IMR-90 (cell line): Measurements from ENCODE around the gene HRAS. TPM values are rescaled to one million over a fixed set of nuclear protein-coding genes. Genes with fewer than 3 reads are reported as not detected.

ENCODE experiments used
- ATAC-seq: fragments of 200-7000 bp; cut with Tn5 transposase; 2 replicates; pipeline ENCODE4 v1.9.1; 2020; ENCODE audit warnings: low read depth, mild to moderate bottlenecking, moderate library complexity
- BruUV-seq: library from RNA; stranded (reverse); fragments of 400-500 nt; replicated peaks from 2 replicates; lab custom pipeline; 2021; lab: Mats Ljungman, UMichigan
- CTCF ChIA-PET: fragments of 300-600 bp; formaldehyde crosslinking; extraction: SDS; loops from one replicate; lab custom pipeline; 2021; ENCODE audit warnings: antibody characterized with exemption; lab: Yijun Ruan, JAX
- POLR2A ChIA-PET: fragments of 300-600 bp; sonication (Branson Sonifier 250); formaldehyde crosslinking; loops from one replicate; lab custom pipeline; 2022; ENCODE audit warnings: antibody characterized with exemption; ENCODE audit not compliant: unreplicated experiment; lab: Charles Lee
- DNase-seq: peaks from one replicate; pipeline ENCODE4 v3.0.0; 2013
- H2AFZ ChIP-seq: replicated peaks from 2 replicates; pipeline ENCODE3; 2013; ENCODE audit warnings: low read length, mild to moderate bottlenecking; ENCODE audit not compliant: poor library complexity
- H2AK5ac ChIP-seq: 2 replicates; pipeline ENCODE4 v1.6.1; 2013; ENCODE audit warnings: low read depth, low read length, inconsistent platforms
- H2AK9ac ChIP-seq: replicated peaks from 2 replicates; pipeline ENCODE3; 2013; ENCODE audit warnings: mild to moderate bottlenecking, low read depth, low read length, moderate library complexity; ENCODE audit not compliant: poor library complexity
- H2BK120ac ChIP-seq: 2 replicates; pipeline ENCODE4 v1.6.1; 2013; ENCODE audit warnings: low read depth, low read length, inconsistent platforms
- H2BK15ac ChIP-seq: 3 replicates; pipeline ENCODE4 v1.6.1; 2013; ENCODE audit warnings: low read depth, low read length, inconsistent platforms
- H2BK20ac ChIP-seq: 2 replicates; pipeline ENCODE4 v1.6.1; 2013; ENCODE audit warnings: low read depth, mild to moderate bottlenecking, inconsistent platforms, low read length, moderate library complexity
- H2BK5ac ChIP-seq: 2 replicates; pipeline ENCODE4 v1.6.1; 2013; ENCODE audit warnings: mild to moderate bottlenecking, low read depth, low read length, inconsistent platforms; ENCODE audit not compliant: poor library complexity, severe bottlenecking
- H3K14ac ChIP-seq: replicated peaks from 2 replicates; pipeline ENCODE4 v1.6.1; 2013; ENCODE audit warnings: low read depth, low read length, inconsistent platforms
- H3K18ac ChIP-seq: 2 replicates; pipeline ENCODE4 v1.6.1; 2013; ENCODE audit warnings: low read depth, low read length, control low read depth
- H3K23ac ChIP-seq: 2 replicates; pipeline ENCODE4 v1.6.1; 2013; ENCODE audit warnings: low read depth, low read length, inconsistent platforms
- H3K27ac ChIP-seq: 2 replicates; pipeline ENCODE4 v1.5.1; 2013; ENCODE audit warnings: mild to moderate bottlenecking, control low read depth, low read length; ENCODE audit not compliant: insufficient read depth
- H3K27me3 ChIP-seq: 2 replicates; pipeline ENCODE4 v1.6.1; 2013; ENCODE audit warnings: low read length; ENCODE audit not compliant: control insufficient read depth, insufficient read depth
- H3K36me3 ChIP-seq: 2 replicates; pipeline ENCODE4 v1.6.1; 2013; ENCODE audit warnings: low read length, mixed read lengths; ENCODE audit not compliant: control insufficient read depth, insufficient read depth
- H3K4ac ChIP-seq: 2 replicates; pipeline ENCODE4 v1.6.1; 2013; ENCODE audit warnings: low read depth, low read length, inconsistent platforms
- H3K4me1 ChIP-seq: 2 replicates; pipeline ENCODE4 v1.6.1; 2013; ENCODE audit warnings: low read length, mixed read lengths; ENCODE audit not compliant: control insufficient read depth, insufficient read depth
- H3K4me2 ChIP-seq: 2 replicates; pipeline ENCODE4 v1.6.1; 2013; ENCODE audit warnings: low read depth, mild to moderate bottlenecking, control low read depth, low read length, moderate library complexity
- H3K4me3 ChIP-seq: 2 replicates; pipeline ENCODE4 v1.5.1; 2013; ENCODE audit warnings: low read depth, mild to moderate bottlenecking, control low read depth, low read length, moderate library complexity; ENCODE audit not compliant: insufficient read depth
- H3K56ac ChIP-seq: 2 replicates; pipeline ENCODE4 v1.6.1; 2013; ENCODE audit warnings: low read length, inconsistent platforms; ENCODE audit not compliant: insufficient read depth; ENCODE audit errors: extremely low read depth
- H3K79me1 ChIP-seq, 2 experiments: 2 replicates each; pipeline ENCODE4 v1.6.1; 2013; ENCODE audit warnings: low read length in 2 of 2, inconsistent platforms in 1 of 2, low read depth in 1 of 2
- H3K9ac ChIP-seq: 2 replicates; pipeline ENCODE4 v1.6.1; 2013; ENCODE audit warnings: low read depth, low read length, control low read depth
- H3K9me1 ChIP-seq: 2 replicates; pipeline ENCODE4 v1.6.1; 2013; ENCODE audit warnings: low read length, inconsistent platforms; ENCODE audit not compliant: insufficient read depth
- H3K9me3 ChIP-seq: 2 replicates; pipeline ENCODE4 v1.6.1; 2013; ENCODE audit warnings: low read length; ENCODE audit not compliant: control insufficient read depth, insufficient read depth
- H4K20me1 ChIP-seq: 2 replicates; pipeline ENCODE4 v1.6.1; 2013; ENCODE audit warnings: low read length, inconsistent platforms; ENCODE audit not compliant: insufficient read depth
- H4K5ac ChIP-seq: 2 replicates; pipeline ENCODE4 v1.6.1; 2013; ENCODE audit warnings: mild to moderate bottlenecking, low read depth, low read length, control low read depth
- H4K8ac ChIP-seq, 2 experiments: 2 replicates each; pipeline ENCODE4 v1.6.1; 2013; ENCODE audit warnings: low read depth in 2 of 2, low read length in 2 of 2, control low read depth in 1 of 2, inconsistent platforms in 1 of 2
- H4K91ac ChIP-seq: 2 replicates; pipeline ENCODE4 v1.6.1; 2013; ENCODE audit warnings: low read depth, low read length, inconsistent platforms; ENCODE audit not compliant: insufficient read depth
- BHLHE40 ChIP-seq: fragments of 150-350 bp; IDR thresholded peaks from 2 replicates; pipeline ENCODE4 v1.6.1; 2016; ENCODE audit warnings: mild to moderate bottlenecking, low read depth, low read length
- CHD1 ChIP-seq: IDR thresholded peaks from 2 replicates; pipeline ENCODE4 v1.6.1; 2012; ENCODE audit warnings: low read depth, low read length, improper control_type of control experiment
- ELK1 ChIP-seq: fragments of 150-350 bp; IDR thresholded peaks from 2 replicates; pipeline ENCODE4 v1.6.1; 2016; ENCODE audit warnings: low read depth, mild to moderate bottlenecking, low read length, moderate library complexity, borderline replicate concordance
- FOS ChIP-seq: fragments of 150-350 bp; IDR thresholded peaks from 2 replicates; pipeline ENCODE4 v1.6.1; 2016; ENCODE audit warnings: low read depth, low read length
- MAZ ChIP-seq: IDR thresholded peaks from 2 replicates; pipeline ENCODE4 v1.6.1; 2012; ENCODE audit warnings: low read depth, mild to moderate bottlenecking, low read length, improper control_type of control experiment, moderate library complexity, borderline replicate concordance
- MXI1 ChIP-seq: IDR thresholded peaks from 2 replicates; pipeline ENCODE4 v1.6.1; 2012; ENCODE audit warnings: low read depth, mild to moderate bottlenecking, low read length, moderate library complexity, borderline replicate concordance
- NFE2L2 ChIP-seq: fragments of 150-350 bp; IDR thresholded peaks from 2 replicates; pipeline ENCODE4 v1.6.1; 2016; ENCODE audit warnings: low read depth, mild to moderate bottlenecking, low read length
- POLR2A ChIP-seq: IDR thresholded peaks from 2 replicates; pipeline ENCODE4 v1.6.1; 2012; ENCODE audit warnings: mild to moderate bottlenecking, low read depth, low read length
- RAD21 ChIP-seq: IDR thresholded peaks from 2 replicates; pipeline ENCODE4 v1.6.1; 2012; ENCODE audit warnings: low read length, improper control_type of control experiment
- RFX5 ChIP-seq: IDR thresholded peaks from 2 replicates; pipeline ENCODE4 v1.8.0; 2012; ENCODE audit warnings: low read depth, mild to moderate bottlenecking, low read length, moderate library complexity
- whole genome bisulfite sequencing, 2 experiments: methylation state at CpG; one replicate each; pipeline versions ENCODE4 v1.1.5 to v1.1.7; 2013; ENCODE audit warnings: missing lambda C conversion rate in 2 of 2; ENCODE audit not compliant: insufficient read length in 1 of 2; ENCODE audit errors: extremely low coverage in 2 of 2; 5-methylcytosine and 5-hydroxymethylcytosine counted together
- dilution Hi-C: fragments of 300-500 bp; cut with HindIII; formaldehyde crosslinking; loops from one replicate; pipeline ENCODE4 v1.14.3; 2018; ENCODE audit warnings: low sequenced_read_pairs; ENCODE audit not compliant: unreplicated experiment
- in situ Hi-C: fragments of 300-500 bp; cut with MboI; formaldehyde crosslinking; loops from 3 replicates; pipeline ENCODE4 v1.14.3; 2019; ENCODE audit warnings: low sequenced_read_pairs, inconsistent platforms, mixed read lengths
- intact Hi-C: fragments of 100-400 bp; cut with micrococcal nuclease; formaldehyde crosslinking; loops from 2 replicates; pipeline ENCODE4 v1.10.0; 2022
- polyA plus RNA-seq, 3 experiments: library from polyadenylated mRNA; depleted of rRNA; stranded (reverse); fragments of >200 nt; gene quantifications; 2 replicates each; pipeline ENCODE4 v1.2.3, GENCODE V29; 2012; ENCODE audit warnings: low replicate concordance in 1 of 3
- total RNA-seq: library from RNA; depleted of rRNA; stranded (reverse); fragments of >200 nt; gene quantifications from 2 replicates; pipeline ENCODE4 v1.2.3, GENCODE V29; 2012
- TF ChIP-seq, protein P1 (sequence below): fragments of 150-350 bp; IDR thresholded peaks from 2 replicates; pipeline ENCODE4 v1.6.1; 2017; ENCODE audit warnings: mild to moderate bottlenecking, antibody characterized with exemption, low read length, low read depth

Gene HRAS
- total and polyA plus RNA-seq, 2 of the 4 experiments (the other 2 are of a cell fraction), result 108 to 123 TPM

GRCh38 chr11:490186-490929 lies 45.0 kb downstream of the HRAS start:
- Histone ChIP-seq H2AK5ac (no peak overlapping the region; the same call in 1 of the 2 replicates), H2BK120ac (no peak overlapping the region), H2BK15ac (no peak overlapping the region), H3K27me3 (no peaks in the 10 kb centered on the region), H3K4me2 (no peak overlapping the region), H2BK20ac (no peak overlapping the region), H3K9me1 (no peaks in the 10 kb centered on the region), H4K91ac (no peak overlapping the region), H3K79me1 (peaks cover 0 to 13% of the 10 kb centered on the region in 2 experiments; a peak in 2 of 4 replicates), H3K4me3 (no peak overlapping the region), H3K56ac (no peak overlapping the region), H2AFZ (no peak overlapping the region), H4K5ac (no peak overlapping the region), H2AK9ac (no peak overlapping the region), H3K4me1 (no peaks in the 10 kb centered on the region), H3K9me3 (no peaks in the 10 kb centered on the region), H3K23ac (no peak overlapping the region), H4K8ac (no peak overlapping the region), H2BK5ac (no peak overlapping the region), H3K27ac (no peak overlapping the region), H3K4ac (no peak overlapping the region), H3K9ac (no peak overlapping the region), H4K20me1 (peaks cover 3% of the 10 kb centered on the region), H3K14ac (no peak overlapping the region), H3K36me3 (peaks cover 35% of the 10 kb centered on the region), H3K18ac (no peak overlapping the region)
- TF ChIP-seq RFX5 (no peak), RAD21 (no peak), POLR2A (no peak), BHLHE40 (no peak), CHD1 (no peak), ELK1 (no peak), MAZ (no peak), MXI1 (no peak), FOS (no peak), NFE2L2 (no peak)
- TF ChIP-seq, protein P1, sequence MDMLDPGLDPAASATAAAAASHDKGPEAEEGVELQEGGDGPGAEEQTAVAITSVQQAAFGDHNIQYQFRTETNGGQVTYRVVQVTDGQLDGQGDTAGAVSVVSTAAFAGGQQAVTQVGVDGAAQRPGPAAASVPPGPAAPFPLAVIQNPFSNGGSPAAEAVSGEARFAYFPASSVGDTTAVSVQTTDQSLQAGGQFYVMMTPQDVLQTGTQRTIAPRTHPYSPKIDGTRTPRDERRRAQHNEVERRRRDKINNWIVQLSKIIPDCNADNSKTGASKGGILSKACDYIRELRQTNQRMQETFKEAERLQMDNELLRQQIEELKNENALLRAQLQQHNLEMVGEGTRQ, result no peak
- no TSS peak for BruUV-seq
- ATAC-seq (no peak), DNase-seq (no peak)
- ChIA-PET CTCF (no interaction called here), POLR2A (no interaction called here)
- dilution Hi-C loops (no loop called here), in situ Hi-C loops (no loop called here), intact Hi-C loops (no loop called here)
- WGBS, 2 experiments, result 98% methylated on average over 25 of the region's 38 CpGs; no CpG with 5 or more reads in 1 of the 2 experiments
